Measurements from ENCODE around the gene SHLD1.

SHLD1 gene

GRCh38 chr20:5834436-5835005 lies 84.3 kb downstream of the SHLD1 start:
- no peaks in the 10 kb centered on the region for H3F3A ChIP-seq (ENCODE audit: insufficient read depth, low read length)
- no peaks in the 10 kb centered on the region for H3K36me3 ChIP-seq (replicated peaks; ENCODE audit: insufficient read depth, low read length)
- no peak overlapping the region for H3K4me3 ChIP-seq (ENCODE audit: low read length)
- no peaks in the 10 kb centered on the region for H3K27me3 ChIP-seq (replicated peaks; ENCODE audit: insufficient read depth, low read length)
- no peaks in the 10 kb centered on the region for H4K20me1 ChIP-seq (ENCODE audit: insufficient read depth, low read length)
- H3K9ac ChIP-seq (ENCODE audit: low read length) = no peak overlapping the region
- H3K27ac ChIP-seq (ENCODE audit: low read length) = no peak overlapping the region
- H3K9me2 ChIP-seq (replicated peaks; ENCODE audit: insufficient read depth, low read length) = no peaks in the 10 kb centered on the region
- no peak for TF ChIP-seq EZH2phosphoT487 (IDR thresholded peaks at IDR 0.05; ENCODE audit: low read length)
- TF ChIP-seq EZH2 (optimal IDR thresholded peaks at IDR 0.05; ENCODE audit: low read depth, low read length) = no peak
- no peaks in the 10 kb centered on the region for H3K9me3 ChIP-seq (replicated peaks; ENCODE audit: insufficient read depth, low read length)
- no peak overlapping the region for H3K4me2 ChIP-seq (ENCODE audit: low read depth, low read length)
- H2AFZ ChIP-seq (ENCODE audit: low read length) = no peak overlapping the region
- DNase-seq = no peak
- no peaks in the 10 kb centered on the region for H3K4me1 ChIP-seq (ENCODE audit: low read length)
- H3K79me2 ChIP-seq (ENCODE audit: low read length) = no peaks in the 10 kb centered on the region

GRCh38 chr20:5835321-5835821 lies 85.2 kb downstream of the SHLD1 start:
- no peaks in the 10 kb centered on the region for H3K4me1 ChIP-seq (ENCODE audit: low read length)
- TF ChIP-seq EZH2 (optimal IDR thresholded peaks at IDR 0.05; ENCODE audit: low read depth, low read length) (no peak), CTCF (IDR thresholded peaks at IDR 0.05; ENCODE audit: low read length) (no peak), EZH2phosphoT487 (IDR thresholded peaks at IDR 0.05; ENCODE audit: low read length) (no peak)
- H3K4me2 ChIP-seq (ENCODE audit: low read depth, low read length) = no peak overlapping the region
- DNase-seq = no peak
- no peaks in the 10 kb centered on the region for H3K9me3 ChIP-seq (replicated peaks; ENCODE audit: insufficient read depth, low read length)
- H3F3A ChIP-seq (ENCODE audit: insufficient read depth, low read length) = no peaks in the 10 kb centered on the region
- no peaks in the 10 kb centered on the region for H4K20me1 ChIP-seq (ENCODE audit: insufficient read depth, low read length)
- H3K9ac ChIP-seq (ENCODE audit: low read length) = no peak overlapping the region
- no peak overlapping the region for H2AFZ ChIP-seq (ENCODE audit: low read length)
- no peak overlapping the region for H3K4me3 ChIP-seq (ENCODE audit: low read length)
- H3K36me3 ChIP-seq (replicated peaks; ENCODE audit: insufficient read depth, low read length) = no peaks in the 10 kb centered on the region
- no peaks in the 10 kb centered on the region for H3K27me3 ChIP-seq (replicated peaks; ENCODE audit: insufficient read depth, low read length)
- no peaks in the 10 kb centered on the region for H3K9me2 ChIP-seq (replicated peaks; ENCODE audit: insufficient read depth, low read length)
- no peaks in the 10 kb centered on the region for H3K79me2 ChIP-seq (ENCODE audit: low read length)
- H3K27ac ChIP-seq (ENCODE audit: low read length) = no peak overlapping the region

- Histone ChIP-seq H3F3A (ENCODE audit: insufficient read depth, low read length) (no peaks in the 10 kb centered on the region), H3K36me3 (replicated peaks; ENCODE audit: insufficient read depth, low read length) (no peaks in the 10 kb centered on the region), H3K27ac (ENCODE audit: low read length) (no peak overlapping the region), H3K9ac (ENCODE audit: low read length) (no peak overlapping the region), H2AFZ (ENCODE audit: low read length) (no peak overlapping the region), H3K4me1 (ENCODE audit: low read length) (no peaks in the 10 kb centered on the region), H3K4me2 (ENCODE audit: low read depth, low read length) (no peak overlapping the region), H4K20me1 (ENCODE audit: insufficient read depth, low read length) (no peaks in the 10 kb centered on the region), H3K27me3 (replicated peaks; ENCODE audit: insufficient read depth, low read length) (no peaks in the 10 kb centered on the region), H3K79me2 (ENCODE audit: low read length) (no peaks in the 10 kb centered on the region), H3K9me3 (replicated peaks; ENCODE audit: insufficient read depth, low read length) (no peaks in the 10 kb centered on the region), H3K9me2 (replicated peaks; ENCODE audit: insufficient read depth, low read length) (no peaks in the 10 kb centered on the region), H3K4me3 (ENCODE audit: low read length) (no peak overlapping the region)
- DNase-seq = no peak
- TF ChIP-seq CTCF (IDR thresholded peaks at IDR 0.05; ENCODE audit: low read length) (no peak), EZH2phosphoT487 (IDR thresholded peaks at IDR 0.05; ENCODE audit: low read length) (no peak)
Measured at GRCh38 chr20:5835871-5836270, 85.7 kb downstream of the SHLD1 start.

GRCh38 chr20:5836569-5836968 lies 86.4 kb downstream of the SHLD1 start:
- no peak for DNase-seq
- Histone ChIP-seq H3K27ac (ENCODE audit: low read length) (no peak overlapping the region), H3F3A (ENCODE audit: insufficient read depth, low read length) (no peaks in the 10 kb centered on the region), H3K9me3 (replicated peaks; ENCODE audit: insufficient read depth, low read length) (no peaks in the 10 kb centered on the region), H3K4me2 (ENCODE audit: low read depth, low read length) (no peak overlapping the region), H3K4me3 (ENCODE audit: low read length) (no peak overlapping the region), H3K4me1 (ENCODE audit: low read length) (no peaks in the 10 kb centered on the region), H3K9ac (ENCODE audit: low read length) (no peak overlapping the region), H3K79me2 (ENCODE audit: low read length) (no peaks in the 10 kb centered on the region), H3K36me3 (replicated peaks; ENCODE audit: insufficient read depth, low read length) (no peaks in the 10 kb centered on the region), H3K27me3 (replicated peaks; ENCODE audit: insufficient read depth, low read length) (no peaks in the 10 kb centered on the region), H3K9me2 (replicated peaks; ENCODE audit: insufficient read depth, low read length) (no peaks in the 10 kb centered on the region), H2AFZ (ENCODE audit: low read length) (no peak overlapping the region), H4K20me1 (ENCODE audit: insufficient read depth, low read length) (no peaks in the 10 kb centered on the region)
- TF ChIP-seq EZH2phosphoT487 (IDR thresholded peaks at IDR 0.05; ENCODE audit: low read length) (no peak), CTCF (IDR thresholded peaks at IDR 0.05; ENCODE audit: low read length) (no peak), EZH2 (optimal IDR thresholded peaks at IDR 0.05; ENCODE audit: low read depth, low read length) (no peak)

Data from MM.1S (cell line).